H9 (cell line): ENCODE data around the gene SNX14. TPM values are rescaled to one million over a fixed set of nuclear protein-coding genes. Genes with fewer than 3 reads are reported as not detected.

Source experiments
- DNase-seq: peaks from one replicate; pipeline ENCODE4 v3.0.0-alpha.2; 2017
- H2AFZ ChIP-seq: one replicate; pipeline ENCODE4 v1.6.1; 2013; ENCODE audit warnings: mild to moderate bottlenecking, low read length, control low read depth, moderate library complexity
- H2AK5ac ChIP-seq: 2 replicates; pipeline ENCODE4 v1.6.1; 2013; ENCODE audit warnings: low read length, control low read depth, mixed read lengths; ENCODE audit not compliant: insufficient read length
- H2BK120ac ChIP-seq: one replicate; pipeline ENCODE4 v1.6.1; 2013; ENCODE audit warnings: low read depth, mild to moderate bottlenecking, low read length, control low read depth, inconsistent platforms; ENCODE audit not compliant: poor library complexity, severe bottlenecking
- H2BK12ac ChIP-seq: 2 replicates; pipeline ENCODE4 v1.6.1; 2013; ENCODE audit warnings: low read length, control low read depth, mixed read lengths, low read depth; ENCODE audit not compliant: insufficient read length
- H2BK15ac ChIP-seq: 2 replicates; pipeline ENCODE4 v1.6.1; 2013; ENCODE audit warnings: low read depth, low read length, control low read depth
- H2BK20ac ChIP-seq: one replicate; pipeline ENCODE4 v1.6.1; 2013; ENCODE audit warnings: low read depth, mild to moderate bottlenecking, low read length, control low read depth, inconsistent platforms; ENCODE audit not compliant: poor library complexity, severe bottlenecking
- H2BK5ac ChIP-seq: 2 replicates; pipeline ENCODE4 v1.6.1; 2013; ENCODE audit warnings: low read length, control low read depth, mixed read lengths; ENCODE audit not compliant: insufficient read length
- H3K14ac ChIP-seq: 2 replicates; pipeline ENCODE4 v1.6.1; 2013; ENCODE audit warnings: low read length, control low read depth; ENCODE audit not compliant: insufficient read depth
- H3K18ac ChIP-seq: 2 replicates; pipeline ENCODE4 v1.6.1; 2013; ENCODE audit warnings: low read depth, mild to moderate bottlenecking, mixed read lengths, low read length, control low read depth; ENCODE audit not compliant: insufficient read length
- H3K23ac ChIP-seq: 2 replicates; pipeline ENCODE4 v1.6.1; 2013; ENCODE audit warnings: low read length, control low read depth, mixed read lengths, low read depth; ENCODE audit not compliant: insufficient read length
- H3K23me2 ChIP-seq: 2 replicates; pipeline ENCODE4 v1.6.1; 2013; ENCODE audit warnings: low read depth, mild to moderate bottlenecking, mixed read lengths, low read length, control low read depth; ENCODE audit not compliant: insufficient read length, poor library complexity, severe bottlenecking
- H3K27ac ChIP-seq: 2 replicates; pipeline ENCODE4 v1.5.1; 2013; ENCODE audit warnings: low read length, control low read depth, mixed read lengths, low read depth; ENCODE audit not compliant: insufficient read length
- H3K27me3 ChIP-seq: 2 replicates; pipeline ENCODE4 v1.6.1; 2013; ENCODE audit warnings: low read length, control low read depth, inconsistent platforms; ENCODE audit not compliant: insufficient read depth
- H3K4ac ChIP-seq: 2 replicates; pipeline ENCODE4 v1.6.1; 2013; ENCODE audit warnings: low read depth, mild to moderate bottlenecking, control low read depth, inconsistent platforms, low read length, moderate library complexity
- H3K4me1 ChIP-seq: 2 replicates; pipeline ENCODE4 v1.6.1; 2013; ENCODE audit warnings: low read length, control low read depth, inconsistent platforms; ENCODE audit not compliant: insufficient read depth
- H3K4me2 ChIP-seq: 2 replicates; pipeline ENCODE4 v1.6.1; 2013; ENCODE audit warnings: low read length, control low read depth, mixed read lengths; ENCODE audit not compliant: insufficient read length, insufficient read depth
- H3K56ac ChIP-seq: 2 replicates; pipeline ENCODE4 v1.6.1; 2013; ENCODE audit warnings: low read depth, mild to moderate bottlenecking, mixed read lengths, low read length, control low read depth; ENCODE audit not compliant: insufficient read length
- H3K79me1 ChIP-seq: 2 replicates; pipeline ENCODE4 v1.6.1; 2013; ENCODE audit warnings: low read depth, mild to moderate bottlenecking, moderate library complexity, low read length, control low read depth, inconsistent platforms; ENCODE audit not compliant: insufficient read depth, poor library complexity, severe bottlenecking
- H3K79me2 ChIP-seq: 2 replicates; pipeline ENCODE4 v1.6.1; 2013; ENCODE audit warnings: low read length, control low read depth, inconsistent platforms; ENCODE audit not compliant: insufficient read depth
- H3K9ac ChIP-seq: 2 replicates; pipeline ENCODE4 v1.6.1; 2013; ENCODE audit warnings: low read length, control low read depth, mixed read lengths; ENCODE audit not compliant: insufficient read length; ENCODE audit errors: extremely low read depth
- H3K9me3 ChIP-seq: one replicate; pipeline ENCODE4 v1.6.1; 2013; ENCODE audit warnings: low read depth, low read length, inconsistent platforms; ENCODE audit not compliant: control insufficient read depth
- H3T11ph ChIP-seq: one replicate; pipeline ENCODE4 v1.6.1; 2013; ENCODE audit warnings: mild to moderate bottlenecking, low read length, control low read depth, inconsistent platforms
- H4K20me1 ChIP-seq: one replicate; pipeline ENCODE4 v1.6.1; 2013; ENCODE audit not compliant: control insufficient read depth, insufficient read length, insufficient read depth
- H4K5ac ChIP-seq: 2 replicates; pipeline ENCODE4 v1.6.1; 2013; ENCODE audit warnings: low read depth, mild to moderate bottlenecking, mixed read lengths, low read length, control low read depth; ENCODE audit not compliant: insufficient read length
- H4K8ac ChIP-seq: replicated peaks from 2 replicates; pipeline ENCODE4 v1.6.1; 2013; ENCODE audit warnings: low read length, control low read depth, mixed read lengths, low read depth; ENCODE audit not compliant: insufficient read length
- H4K91ac ChIP-seq: 2 replicates; pipeline ENCODE4 v1.6.1; 2013; ENCODE audit warnings: low read depth, mild to moderate bottlenecking, moderate library complexity, mixed read lengths, low read length, control low read depth; ENCODE audit not compliant: insufficient read length
- H3K27ac Mint-ChIP-seq, 3 experiments: 2 replicates in 2 of 3; 3 replicates in 1 of 3; pipeline ENCODE4 v1.8.0; 2020 to 2021; ENCODE audit warnings: mixed read lengths in 3 of 3, mild to moderate bottlenecking in 1 of 3, moderate library complexity in 1 of 3
- H3K27me3 Mint-ChIP-seq: 2 replicates; pipeline ENCODE4 v1.8.0; 2021; ENCODE audit warnings: low read depth, mild to moderate bottlenecking, moderate library complexity, mixed read lengths
- H3K36me3 Mint-ChIP-seq, 3 experiments: 2 replicates in 2 of 3; 3 replicates in 1 of 3; pipeline ENCODE4 v1.8.0; 2020 to 2021; ENCODE audit warnings: low read depth in 3 of 3, mixed read lengths in 3 of 3; ENCODE audit not compliant: insufficient read depth in 1 of 3
- H3K4me1 Mint-ChIP-seq, 2 experiments: 2 replicates each; pipeline ENCODE4 v1.8.0; 2020; ENCODE audit warnings: mixed read lengths in 2 of 2
- H3K4me3 Mint-ChIP-seq, 2 experiments: 2 replicates in 1 of 2; 3 replicates in 1 of 2; pipeline ENCODE4 v1.8.0; 2020 to 2021; ENCODE audit warnings: mild to moderate bottlenecking in 2 of 2, mixed read lengths in 2 of 2, moderate library complexity in 1 of 2
- H3K9me3 Mint-ChIP-seq, 2 experiments: 2 replicates in 1 of 2; 3 replicates in 1 of 2; pipeline ENCODE4 v1.8.0; 2020; ENCODE audit warnings: mild to moderate bottlenecking in 2 of 2, mixed read lengths in 2 of 2, moderate library complexity in 1 of 2
- CTCF ChIP-seq: fragments of 200-600 bp; sonication (generic); conservative IDR thresholded peaks from 3 replicates; pipeline ENCODE4 v1.8.0; 2021; ENCODE audit warnings: antibody characterized with exemption, mild to moderate bottlenecking
- whole genome bisulfite sequencing: extraction: QIAGEN DNeasy Blood & Tissue Kit; methylation state at CpG from one replicate; pipeline ENCODE4 v1.1.7; 2013; ENCODE audit warnings: missing lambda C conversion rate, low lambda C conversion rate, mixed read lengths; ENCODE audit not compliant: insufficient read length; ENCODE audit errors: extremely low coverage; 5-methylcytosine and 5-hydroxymethylcytosine counted together
- total RNA-seq: library from RNA; stranded (reverse); gene quantifications from 2 replicates; pipeline ENCODE4 v1.2.1, GENCODE V29; 2021

SNX14 gene
- total RNA-seq, 1 experiment from 2014 or later: 33.0 TPM

- H3K27me3 ChIP-seq: no peaks in the 10 kb centered on the region
- H2BK120ac ChIP-seq: no peak overlapping the region
- H3K56ac ChIP-seq: no peak overlapping the region
- no peak overlapping the region for H3K27ac ChIP-seq
- no peak overlapping the region for H3K18ac ChIP-seq
- H2BK15ac ChIP-seq: no peak overlapping the region
- peaks cover 1 to 8% (median 4%) of the 10 kb centered on the region in 3 experiments; a peak in 5 of 7 replicates for H3K36me3 Mint-ChIP-seq
- H3K4me3 Mint-ChIP-seq: no peak overlapping the region; a peak in 1 of 5 replicates
- H3K14ac ChIP-seq: no peak overlapping the region
- no peak overlapping the region for H2BK20ac ChIP-seq
- TF ChIP-seq CTCF: no peak
- H4K20me1 ChIP-seq: no peaks in the 10 kb centered on the region
- no peak overlapping the region for H2BK12ac ChIP-seq
- H3K9ac ChIP-seq: no peak overlapping the region
- H2BK5ac ChIP-seq: no peak overlapping the region
- H3K23me2 ChIP-seq: peaks cover 4% of the 10 kb centered on the region
- H3K4me1 ChIP-seq: no peaks in the 10 kb centered on the region
- H3K4me2 ChIP-seq: no peak overlapping the region
- H3K27ac Mint-ChIP-seq: no peak overlapping the region
- H3K9me3 ChIP-seq: no peaks in the 10 kb centered on the region
- no peak overlapping the region for H3T11ph ChIP-seq
- H3K79me1 ChIP-seq: peaks cover 6% of the 10 kb centered on the region
- no peak overlapping the region for H2AFZ ChIP-seq
- no peak overlapping the region for H4K8ac ChIP-seq
- H4K5ac ChIP-seq: no peak overlapping the region
- no peak overlapping the region for H3K23ac ChIP-seq
- H3K79me2 ChIP-seq: no peaks in the 10 kb centered on the region; the same call in 1 of the 2 replicates
- no peak overlapping the region for H3K4ac ChIP-seq
- H3K9me3 Mint-ChIP-seq: peaks cover 0 to 3% of the 10 kb centered on the region in 2 experiments; a peak in 3 of 5 replicates
- WGBS: no CpG with 5 or more reads among the region's 1 CpG
- H2AK5ac ChIP-seq: no peak overlapping the region
- H4K91ac ChIP-seq: no peak overlapping the region
- DNase-seq: no peak
- H3K27me3 Mint-ChIP-seq: peaks cover 6% of the 10 kb centered on the region; the same call in 1 of the 2 replicates
- peaks cover 12 to 15% of the 10 kb centered on the region in 2 experiments for H3K4me1 Mint-ChIP-seq
Observed at GRCh38 chr6:85591207-85591606, 2.5 kb downstream of the SNX14 start.
